Stimulated activated CD8-positive, alpha-beta memory T cell treated with anti-CD3 and anti-CD28 coated beads, Interleukin-4, amount 100 ng/mL, for 48 hours (primary cell): ENCODE measurements around the gene LHFPL6.

ENCODE experiments used
- DNase-seq: peaks from one replicate; pipeline ENCODE4 v3.0.0-alpha.2; 2020

Gene LHFPL6

GRCh38 chr13:39506559-39507390 lies 96.2 kb downstream of the LHFPL6 start:
- no peak for DNase-seq

DNA sequence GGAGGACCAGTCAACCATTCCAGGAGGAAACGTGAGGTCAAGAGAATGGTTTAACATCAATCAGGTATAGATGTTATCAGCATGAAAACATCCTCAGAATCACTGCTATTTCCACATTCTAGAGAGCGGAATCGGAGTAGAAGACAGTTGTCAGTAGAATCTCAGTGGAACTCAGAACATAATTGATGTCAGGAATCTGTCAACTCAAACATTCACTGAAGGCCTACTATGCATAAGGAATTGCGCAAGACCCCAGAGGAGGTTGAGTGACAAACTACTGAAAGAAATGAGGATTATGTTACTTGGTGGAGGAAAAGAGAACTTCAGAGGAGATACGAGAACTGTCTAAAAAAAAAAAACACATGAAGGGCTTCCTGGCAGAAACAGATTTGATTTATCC lies 97.8 kb downstream of the LHFPL6 start:
- no peak for DNase-seq

DNA sequence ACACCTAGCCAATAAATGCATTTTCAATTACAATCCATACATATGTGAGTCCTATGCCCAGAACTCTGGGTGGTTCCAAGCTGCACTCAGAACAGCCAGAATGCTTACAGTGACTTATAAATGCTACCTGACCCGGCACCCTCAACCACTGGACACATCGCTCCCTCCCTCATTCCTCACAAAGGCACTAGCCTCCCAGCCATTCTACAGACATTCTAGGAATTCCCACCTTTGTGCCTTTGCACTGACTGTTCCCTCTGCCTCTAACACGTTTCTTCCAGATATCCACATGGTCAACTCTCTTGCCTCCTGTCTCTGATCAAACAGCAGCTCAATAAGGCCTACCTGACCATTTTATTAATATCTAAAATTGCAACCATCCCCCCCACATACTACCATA lies 99.9 kb downstream of the LHFPL6 start:
- no peak for DNase-seq

DNA sequence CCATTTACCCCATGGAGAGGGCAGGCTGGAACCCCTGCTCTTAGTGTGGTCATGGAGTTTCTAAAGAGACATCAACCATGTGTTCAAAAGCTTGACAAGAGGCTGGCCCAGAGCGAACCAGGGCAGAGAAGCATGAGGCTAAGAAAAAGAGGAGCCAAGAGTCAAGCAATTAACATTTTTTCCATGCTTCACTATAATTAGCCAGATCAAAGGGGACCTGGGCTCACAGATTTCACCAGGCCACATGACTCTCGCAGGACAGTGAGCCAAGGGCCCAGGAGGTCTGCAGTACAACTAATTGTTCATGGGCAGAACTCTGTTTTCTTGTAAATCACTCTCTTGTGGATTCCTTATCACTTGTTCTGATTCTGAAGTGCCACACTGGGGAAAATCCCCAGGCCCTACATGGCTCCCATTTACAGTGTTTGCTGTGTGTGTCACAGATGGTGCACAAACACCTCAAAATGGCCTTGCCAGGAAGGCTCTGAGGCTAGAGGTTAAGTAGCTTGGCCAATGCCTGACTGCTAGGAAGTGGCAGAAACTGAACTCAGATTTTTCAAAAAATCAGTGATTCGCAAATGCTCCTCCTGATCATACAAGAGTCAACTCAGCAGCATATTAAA lies 101.2 kb downstream of the LHFPL6 start:
- DNase-seq, result no peak

- DNase-seq, result no peak
Measured at GRCh38 chr13:39499604-39500003, 103.4 kb downstream of the LHFPL6 start.

DNA sequence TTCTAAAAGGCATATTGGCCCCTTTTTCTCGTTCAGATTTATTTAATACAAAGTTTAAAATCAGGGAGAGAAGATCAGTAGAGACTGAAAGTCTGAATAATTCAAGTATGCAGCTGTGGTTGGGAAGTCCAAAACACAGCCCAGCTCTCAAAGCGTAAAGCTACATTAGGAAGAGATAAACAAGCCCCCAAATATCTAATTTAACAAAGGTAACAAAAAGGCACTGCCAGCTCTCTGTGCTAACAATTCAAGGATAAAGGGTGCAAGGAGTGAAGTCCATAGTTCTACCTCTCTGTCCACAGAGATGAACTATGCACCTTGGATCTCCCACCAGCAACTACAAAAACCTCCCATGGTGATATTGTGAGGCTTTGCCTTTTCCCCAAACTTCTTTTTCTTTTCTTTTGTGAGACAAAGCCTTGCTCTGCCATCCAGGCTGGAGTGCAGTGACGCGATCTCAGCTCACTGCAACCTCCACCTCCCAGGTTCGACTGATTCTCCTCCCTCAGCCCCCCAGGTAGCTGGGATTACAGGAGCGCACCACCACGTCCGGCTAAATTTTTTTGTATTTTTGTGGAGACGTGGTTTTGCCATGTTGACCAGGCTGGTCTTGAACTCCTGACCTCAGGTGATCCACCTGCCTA lies 104.4 kb downstream of the LHFPL6 start:
- no peak for DNase-seq

DNA sequence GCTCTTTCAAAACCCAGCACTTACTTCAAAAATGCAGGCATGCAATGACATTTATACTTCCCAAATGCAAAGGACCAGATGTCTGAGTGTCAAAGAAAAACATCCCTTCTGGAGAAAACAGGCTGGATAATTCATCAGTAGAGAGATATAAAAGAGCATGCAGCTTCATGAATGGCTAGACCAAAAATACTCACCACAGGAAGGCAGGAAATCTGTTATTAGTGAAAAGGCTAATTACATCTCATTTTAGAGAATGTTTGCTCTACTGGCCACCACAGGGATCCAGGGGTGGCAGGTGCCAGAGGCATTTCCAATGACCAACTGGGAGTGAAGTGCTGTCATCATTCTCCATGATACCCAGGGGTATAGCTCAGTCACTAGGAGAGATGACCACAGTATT lies 106.5 kb downstream of the LHFPL6 start:
- no peak for DNase-seq

GRCh38 chr13:39494633-39495032 lies 108.4 kb downstream of the LHFPL6 start:
- DNase-seq, result no peak

DNA sequence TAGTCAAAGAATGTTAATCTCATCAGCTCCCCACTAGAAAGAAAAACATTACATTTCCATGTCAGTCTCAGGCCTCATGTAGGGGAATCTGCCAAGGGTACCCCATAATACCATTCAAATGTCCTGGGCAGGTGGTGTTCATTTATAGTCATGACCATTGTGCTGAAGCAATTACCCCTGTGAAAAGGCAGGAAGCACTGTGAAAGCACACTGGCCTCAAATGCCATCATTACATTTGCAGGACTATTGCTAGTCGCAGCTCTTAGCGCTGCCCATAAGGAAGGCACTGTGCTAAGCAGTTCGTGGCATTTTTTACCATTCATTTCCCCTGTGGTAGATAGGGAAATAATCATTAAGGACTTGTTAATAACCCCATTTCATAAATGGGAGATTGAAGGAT lies 109.0 kb downstream of the LHFPL6 start:
- no peak for DNase-seq

- no peak for DNase-seq
Measured at GRCh38 chr13:39490136-39490535, 112.9 kb downstream of the LHFPL6 start.

GRCh38 chr13:39486758-39487157 lies 116.2 kb downstream of the LHFPL6 start:
- DNase-seq, result no peak

GRCh38 chr13:39485314-39485700 lies 117.7 kb downstream of the LHFPL6 start:
- DNase-seq, result no peak

DNA sequence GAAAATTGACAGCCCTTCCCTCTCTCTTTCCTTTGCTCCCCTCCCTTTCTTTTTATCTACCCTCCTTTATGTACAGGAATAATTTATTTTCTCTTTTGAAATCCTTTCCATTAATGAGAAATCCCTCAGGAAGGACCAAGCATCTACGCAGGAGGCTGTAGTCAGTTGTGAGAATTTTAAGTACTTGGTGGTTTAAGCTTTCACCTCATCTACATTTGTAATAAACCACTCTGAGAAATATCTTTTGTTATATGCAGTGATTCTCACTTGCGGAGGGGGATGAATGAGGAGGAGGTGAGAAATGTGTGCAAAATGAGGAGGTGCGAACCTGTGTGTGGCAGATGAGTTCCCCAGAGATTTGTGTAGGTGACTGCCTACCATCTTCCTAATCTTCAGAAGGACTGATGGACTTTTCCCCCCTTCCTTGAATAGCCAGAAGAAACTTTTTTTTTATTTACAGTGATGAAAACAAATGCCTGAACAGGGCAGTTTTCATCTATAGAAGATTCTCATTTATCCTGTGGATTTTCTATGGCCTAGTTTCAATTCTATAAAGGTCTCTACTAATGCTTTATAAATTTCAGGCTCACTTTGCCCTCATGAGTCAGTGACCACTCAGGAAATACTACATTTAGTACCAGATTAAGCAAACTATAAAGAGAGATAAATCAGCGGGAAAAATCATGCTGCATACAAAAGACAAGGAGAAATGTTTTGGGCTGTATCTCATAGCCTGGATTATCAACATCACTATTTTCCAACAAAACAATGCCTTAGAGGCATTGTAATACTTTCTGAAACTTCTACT lies 118.3 kb downstream of the LHFPL6 start:
- no peak for DNase-seq

GRCh38 chr13:39483326-39483725 lies 119.7 kb downstream of the LHFPL6 start:
- DNase-seq, result no peak

DNA sequence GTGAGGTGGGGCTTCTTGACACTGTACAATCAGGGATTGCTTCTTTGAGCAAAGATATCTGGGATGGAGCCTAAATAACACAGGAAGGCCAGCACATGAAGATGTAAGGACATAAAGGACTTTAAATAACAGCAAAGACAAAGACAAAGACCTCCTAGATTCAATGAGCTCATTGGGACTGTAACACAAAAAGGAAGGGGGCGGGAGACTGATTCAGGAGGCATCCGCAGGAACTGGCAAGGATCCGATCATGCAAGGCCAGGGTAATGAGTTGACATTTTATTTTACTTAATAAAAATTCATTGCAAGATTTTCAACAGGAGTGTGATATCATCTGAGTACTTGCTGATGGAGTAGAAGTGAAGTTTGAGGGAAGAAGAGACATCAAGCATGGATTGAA lies 121.5 kb downstream of the LHFPL6 start:
- DNase-seq, result no peak

GRCh38 chr13:39474600-39474999 lies 128.4 kb downstream of the LHFPL6 start:
- no peak for DNase-seq

DNA sequence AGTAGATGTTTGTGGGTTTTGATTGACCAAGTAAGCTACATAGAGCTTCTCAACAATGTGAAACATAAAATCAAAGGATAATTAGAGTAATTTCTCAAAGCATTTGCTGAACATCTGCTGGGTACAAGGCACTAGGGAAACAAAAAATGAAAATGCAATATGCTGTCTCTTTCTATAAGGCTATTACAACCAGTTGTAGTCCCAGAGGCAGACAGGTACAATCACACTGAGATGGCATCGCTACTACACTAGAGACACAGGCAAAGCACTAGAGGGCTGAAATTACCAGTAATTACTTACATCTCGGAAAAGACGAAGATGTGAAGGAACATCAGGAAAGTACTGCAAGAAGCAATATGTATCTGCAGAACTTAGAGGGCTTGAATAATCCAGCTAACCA lies 133.3 kb downstream of the LHFPL6 start:
- DNase-seq, result no peak

DNA sequence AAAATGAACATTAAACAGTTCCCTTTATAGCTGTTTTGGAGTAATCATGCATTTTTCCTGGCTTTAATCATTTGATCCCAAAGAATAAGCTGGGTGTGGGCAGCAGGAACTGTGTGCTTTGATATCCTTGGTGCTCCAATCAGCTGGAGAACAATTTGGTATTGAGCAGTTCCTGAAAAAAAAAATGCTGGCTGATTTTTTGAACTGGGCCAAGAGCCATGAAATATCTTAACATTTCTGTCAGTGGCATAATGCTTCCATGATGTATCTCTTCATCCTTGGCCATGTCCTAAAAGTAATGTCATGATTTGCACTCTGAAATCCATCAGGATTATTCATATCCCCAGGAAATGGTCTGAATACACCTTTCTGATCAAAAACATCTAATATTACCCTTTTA lies 134.7 kb downstream of the LHFPL6 start:
- no peak for DNase-seq

DNA sequence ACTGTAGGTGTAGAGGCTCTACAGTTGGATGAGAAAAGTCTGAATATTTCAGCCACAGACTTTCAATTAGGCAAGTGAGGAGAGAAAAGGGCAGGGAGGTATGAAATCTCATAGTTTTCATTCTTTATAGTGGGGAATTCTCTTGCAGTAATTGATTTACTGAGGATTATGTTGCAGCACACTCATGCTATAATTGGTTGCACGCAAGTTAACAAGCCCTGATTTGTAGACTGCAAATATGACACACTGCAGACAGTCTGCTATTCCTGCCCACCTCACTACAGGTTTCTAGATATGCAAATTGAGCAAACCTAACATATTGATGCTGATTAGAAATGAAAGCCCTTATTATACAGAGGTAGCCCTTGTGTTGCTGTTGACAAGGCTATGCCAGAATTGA lies 139.4 kb downstream of the LHFPL6 start:
- DNase-seq, result no peak

GRCh38 chr13:39462906-39463305 lies 140.1 kb downstream of the LHFPL6 start:
- DNase-seq, result no peak

GRCh38 chr13:39462428-39462827 lies 140.6 kb downstream of the LHFPL6 start:
- no peak for DNase-seq

DNA sequence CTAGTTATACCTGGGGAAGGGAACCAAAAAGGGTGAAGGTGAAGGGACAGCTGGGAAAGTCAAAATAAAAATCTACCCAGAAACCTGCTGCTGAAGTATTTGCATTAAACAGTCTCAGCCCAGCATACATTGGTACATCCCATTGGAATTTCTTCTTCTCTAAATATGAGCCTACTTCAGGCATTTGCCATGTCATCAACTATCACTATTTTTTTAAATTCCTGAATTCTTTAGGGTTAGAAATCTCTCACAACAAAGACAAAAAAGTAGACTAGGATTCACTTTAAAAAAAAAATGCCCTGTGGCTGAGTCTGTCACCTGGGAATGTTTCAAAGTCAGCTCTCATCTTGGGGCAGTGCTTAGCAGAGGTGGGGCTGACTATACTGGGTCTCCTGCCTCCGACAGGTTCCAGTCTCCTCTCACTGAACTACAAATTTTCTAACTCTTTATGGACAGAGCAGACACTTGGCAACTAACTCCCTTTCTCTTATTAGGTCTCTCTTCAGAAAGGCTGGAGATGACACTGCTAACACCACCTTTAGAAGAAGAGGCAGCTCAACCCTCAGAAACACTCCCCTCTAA lies 141.2 kb downstream of the LHFPL6 start:
- DNase-seq, result no peak

- no peak for DNase-seq
Measured at GRCh38 chr13:39457274-39457673, 145.7 kb downstream of the LHFPL6 start.
